ENCODE results near the gene FAM237B.

DNA sequence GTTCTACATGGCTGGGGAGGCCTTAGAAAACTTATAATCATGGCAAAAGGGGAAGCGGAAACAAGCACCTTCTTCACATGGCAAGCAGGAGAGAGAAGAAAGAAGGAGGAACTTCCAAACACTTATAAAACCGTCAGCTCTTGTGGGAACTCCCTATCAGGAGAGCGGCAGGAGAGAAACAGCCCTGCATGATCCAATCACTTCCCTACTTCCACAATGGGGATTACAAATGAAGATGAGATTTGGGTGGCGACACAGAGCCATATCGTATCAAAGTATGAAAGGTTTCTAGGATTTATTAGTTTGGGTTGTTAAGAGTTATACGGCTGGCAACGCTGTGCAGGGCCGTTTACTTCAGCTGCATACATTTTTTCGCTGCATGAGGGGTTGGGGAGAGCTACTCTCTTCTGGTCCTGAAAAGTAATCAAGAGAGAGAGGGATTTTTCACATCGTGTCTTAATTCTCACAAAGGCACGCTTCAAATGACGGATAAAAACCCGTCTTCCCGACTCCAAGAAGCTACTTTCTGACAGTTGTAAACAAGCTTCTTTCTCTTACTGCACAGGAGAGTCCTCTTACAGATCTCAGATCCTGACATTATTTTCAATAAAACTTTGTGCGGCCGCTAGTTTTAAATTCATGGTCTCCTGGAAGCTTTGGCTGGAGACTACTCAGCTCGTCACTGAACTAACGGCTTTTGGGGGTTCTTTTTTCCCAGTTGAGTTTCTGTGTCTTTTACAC is 24.7 kb upstream of the FAM237B start:
- TF ChIP-seq, protein P1, sequence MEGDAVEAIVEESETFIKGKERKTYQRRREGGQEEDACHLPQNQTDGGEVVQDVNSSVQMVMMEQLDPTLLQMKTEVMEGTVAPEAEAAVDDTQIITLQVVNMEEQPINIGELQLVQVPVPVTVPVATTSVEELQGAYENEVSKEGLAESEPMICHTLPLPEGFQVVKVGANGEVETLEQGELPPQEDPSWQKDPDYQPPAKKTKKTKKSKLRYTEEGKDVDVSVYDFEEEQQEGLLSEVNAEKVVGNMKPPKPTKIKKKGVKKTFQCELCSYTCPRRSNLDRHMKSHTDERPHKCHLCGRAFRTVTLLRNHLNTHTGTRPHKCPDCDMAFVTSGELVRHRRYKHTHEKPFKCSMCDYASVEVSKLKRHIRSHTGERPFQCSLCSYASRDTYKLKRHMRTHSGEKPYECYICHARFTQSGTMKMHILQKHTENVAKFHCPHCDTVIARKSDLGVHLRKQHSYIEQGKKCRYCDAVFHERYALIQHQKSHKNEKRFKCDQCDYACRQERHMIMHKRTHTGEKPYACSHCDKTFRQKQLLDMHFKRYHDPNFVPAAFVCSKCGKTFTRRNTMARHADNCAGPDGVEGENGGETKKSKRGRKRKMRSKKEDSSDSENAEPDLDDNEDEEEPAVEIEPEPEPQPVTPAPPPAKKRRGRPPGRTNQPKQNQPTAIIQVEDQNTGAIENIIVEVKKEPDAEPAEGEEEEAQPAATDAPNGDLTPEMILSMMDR (IDR thresholded peaks at IDR 0.05; ENCODE audit: control extremely low read depth in 1 of 3, insufficient read depth in 1 of 3, low read depth in 1 of 3, low read length in 3 of 3) = no peak
- no peak for TF ChIP-seq SIRT6 (IDR thresholded peaks at IDR 0.05; ENCODE audit: low read length)
- TF ChIP-seq RBBP5 (IDR thresholded peaks at IDR 0.05; ENCODE audit: borderline replicate concordance, low read depth, low read length) = no peak; the same call in 1 of the 2 replicates
- no peak for TF ChIP-seq TCF12 (IDR thresholded peaks at IDR 0.05; ENCODE audit: low read depth, low read length)
- no peak for TF ChIP-seq TAF1 (IDR thresholded peaks at IDR 0.05; ENCODE audit: low read depth, low read length)
- no peak for TF ChIP-seq POLR2AphosphoS5 (IDR thresholded peaks at IDR 0.05; ENCODE audit: low read depth, low read length)
- no peak for TF ChIP-seq RAD21 (IDR thresholded peaks at IDR 0.05 in 1 of 2, conservative IDR thresholded peaks at IDR 0.05 in 1 of 2; ENCODE audit: low read depth in 2 of 2, low read length in 2 of 2)
- no peak for TF ChIP-seq HDAC2 (IDR thresholded peaks at IDR 0.05; ENCODE audit: borderline replicate concordance in 1 of 2, low read depth in 2 of 2, low read length in 2 of 2)
- no peak for TF ChIP-seq POLR2A (IDR thresholded peaks at IDR 0.05; ENCODE audit: control extremely low read depth in 1 of 2, low read depth in 2 of 2, low read length in 2 of 2)
- TF ChIP-seq, protein P2, sequence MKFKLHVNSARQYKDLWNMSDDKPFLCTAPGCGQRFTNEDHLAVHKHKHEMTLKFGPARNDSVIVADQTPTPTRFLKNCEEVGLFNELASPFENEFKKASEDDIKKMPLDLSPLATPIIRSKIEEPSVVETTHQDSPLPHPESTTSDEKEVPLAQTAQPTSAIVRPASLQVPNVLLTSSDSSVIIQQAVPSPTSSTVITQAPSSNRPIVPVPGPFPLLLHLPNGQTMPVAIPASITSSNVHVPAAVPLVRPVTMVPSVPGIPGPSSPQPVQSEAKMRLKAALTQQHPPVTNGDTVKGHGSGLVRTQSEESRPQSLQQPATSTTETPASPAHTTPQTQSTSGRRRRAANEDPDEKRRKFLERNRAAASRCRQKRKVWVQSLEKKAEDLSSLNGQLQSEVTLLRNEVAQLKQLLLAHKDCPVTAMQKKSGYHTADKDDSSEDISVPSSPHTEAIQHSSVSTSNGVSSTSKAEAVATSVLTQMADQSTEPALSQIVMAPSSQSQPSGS (IDR thresholded peaks at IDR 0.05; ENCODE audit: low read length) = no peak
- no peak for TF ChIP-seq TEAD4 (IDR thresholded peaks at IDR 0.05; ENCODE audit: low read depth, low read length)
- no peak for TF ChIP-seq SRF (IDR thresholded peaks at IDR 0.05; ENCODE audit: low read depth, low read length)
- no peak for TF ChIP-seq ASH2L (IDR thresholded peaks at IDR 0.05; ENCODE audit: low read length)
- no peak for TF ChIP-seq SAP30 (IDR thresholded peaks at IDR 0.05; ENCODE audit: insufficient read depth, insufficient replicate concordance, low read length)
